Uterus (tissue), 4 donors: ENCODE measurements around the gene TFF2. TPM values are rescaled to one million over a fixed set of nuclear protein-coding genes. Genes with fewer than 3 reads are reported as not detected.

Source experiments
- DNase-seq, 2 donors: peaks; one replicate each; pipeline ENCODE4 v3.0.0-alpha.2; 2019 to 2020
- H3K27ac ChIP-seq, 2 donors: fragments of 200-600 bp; sonication (generic); 1 replicate in 1 of 2; 2 replicates in 1 of 2; pipeline ENCODE4 v1.5.1; 2016 to 2018
- H3K27me3 ChIP-seq, 2 donors: fragments of 200-600 bp; sonication (generic); one replicate each; pipeline ENCODE4 v1.5.1; 2018 to 2019; ENCODE audit warnings: control low read depth in 1 of 2
- H3K36me3 ChIP-seq, 2 donors: fragments of 200-600 bp; sonication (generic); one replicate each; pipeline ENCODE4 v1.5.1; 2019; ENCODE audit warnings: control low read depth in 1 of 2
- H3K4me1 ChIP-seq, 2 donors: fragments of 200-600 bp; sonication (generic); one replicate each; pipeline ENCODE4 v1.5.1; 2018 to 2019; ENCODE audit warnings: control low read depth in 1 of 2
- H3K4me3 ChIP-seq, 2 donors: fragments of 200-600 bp; sonication (generic); 1 replicate in 1 of 2; 2 replicates in 1 of 2; pipeline ENCODE4 v1.5.1; 2018 to 2019; ENCODE audit warnings: mild to moderate bottlenecking in 1 of 2
- H3K9me3 ChIP-seq, 2 donors: fragments of 200-600 bp; sonication (generic); one replicate each; pipeline ENCODE4 v1.5.1; 2019; ENCODE audit warnings: control low read depth in 1 of 2
- POLR2A ChIP-seq, 2 donors: fragments of 450-650 bp; IDR thresholded peaks; one replicate each; pipeline ENCODE4 v1.6.1; 2016; ENCODE audit warnings: antibody characterized with exemption in 2 of 2, mild to moderate bottlenecking in 1 of 2, moderate library complexity in 1 of 2
- intact Hi-C: fragments of 100-400 bp; cut with DNase I; formaldehyde crosslinking; loops from one replicate; pipeline ENCODE4 v1.15.1; 2023; ENCODE audit warnings: low total_unique reads
- total RNA-seq, 4 donors: library from RNA; depleted of rRNA in 3 of 4; stranded (reverse); fragments of >200 nt in 3 of 4; gene quantifications; one replicate each; pipeline versions ENCODE4 v1.1.0 to v1.2.4, GENCODE V29; 2014 to 2023
- TF ChIP-seq, protein P1 (sequence below), 4 experiments: fragments of 200-600 bp in 2 of 4; fragments of 450-650 bp in 2 of 4; sonication (generic) in 2 of 4; IDR thresholded peaks; one replicate each; pipeline ENCODE4 v1.5.1; 2016 to 2019; ENCODE audit warnings: antibody characterized with exemption in 4 of 4, mild to moderate bottlenecking in 2 of 4, moderate library complexity in 1 of 4
- donor health status: DM: yes; HTN: yes; CAD: no.

Gene TFF2
- total RNA-seq, 4 donors from 2014 or later = not detected

GRCh38 chr21:42317341-42317741 lies 33.5 kb downstream of the TFF2 start:
- intact Hi-C loops = no loop called here
- Histone ChIP-seq H3K27me3 (no peaks in the 10 kb centered on the region), H3K27ac (no peak overlapping the region), H3K4me3 (no peak overlapping the region), H3K9me3 (no peaks in the 10 kb centered on the region), H3K4me1 (no peaks in the 10 kb centered on the region), H3K36me3 (no peaks in the 10 kb centered on the region)
- peak in 1 of 2 donors; percentile 3 for DNase-seq
- TF ChIP-seq POLR2A (IDR thresholded peaks at IDR 0.05) = no peak

- Histone ChIP-seq H3K9me3 (no peaks in the 10 kb centered on the region), H3K4me1 (no peaks in the 10 kb centered on the region), H3K27ac (no peak overlapping the region), H3K36me3 (no peaks in the 10 kb centered on the region), H3K27me3 (no peaks in the 10 kb centered on the region), H3K4me3 (no peak overlapping the region)
- DNase-seq = peak in 1 of 2 donors; percentile 6
- intact Hi-C loops = no loop called here
- TF ChIP-seq, protein P1, sequence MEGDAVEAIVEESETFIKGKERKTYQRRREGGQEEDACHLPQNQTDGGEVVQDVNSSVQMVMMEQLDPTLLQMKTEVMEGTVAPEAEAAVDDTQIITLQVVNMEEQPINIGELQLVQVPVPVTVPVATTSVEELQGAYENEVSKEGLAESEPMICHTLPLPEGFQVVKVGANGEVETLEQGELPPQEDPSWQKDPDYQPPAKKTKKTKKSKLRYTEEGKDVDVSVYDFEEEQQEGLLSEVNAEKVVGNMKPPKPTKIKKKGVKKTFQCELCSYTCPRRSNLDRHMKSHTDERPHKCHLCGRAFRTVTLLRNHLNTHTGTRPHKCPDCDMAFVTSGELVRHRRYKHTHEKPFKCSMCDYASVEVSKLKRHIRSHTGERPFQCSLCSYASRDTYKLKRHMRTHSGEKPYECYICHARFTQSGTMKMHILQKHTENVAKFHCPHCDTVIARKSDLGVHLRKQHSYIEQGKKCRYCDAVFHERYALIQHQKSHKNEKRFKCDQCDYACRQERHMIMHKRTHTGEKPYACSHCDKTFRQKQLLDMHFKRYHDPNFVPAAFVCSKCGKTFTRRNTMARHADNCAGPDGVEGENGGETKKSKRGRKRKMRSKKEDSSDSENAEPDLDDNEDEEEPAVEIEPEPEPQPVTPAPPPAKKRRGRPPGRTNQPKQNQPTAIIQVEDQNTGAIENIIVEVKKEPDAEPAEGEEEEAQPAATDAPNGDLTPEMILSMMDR (IDR thresholded peaks at IDR 0.05) = no peak
- no peak for TF ChIP-seq POLR2A (IDR thresholded peaks at IDR 0.05)
Observed at GRCh38 chr21:42316891-42317290, 33.9 kb downstream of the TFF2 start.

DNA sequence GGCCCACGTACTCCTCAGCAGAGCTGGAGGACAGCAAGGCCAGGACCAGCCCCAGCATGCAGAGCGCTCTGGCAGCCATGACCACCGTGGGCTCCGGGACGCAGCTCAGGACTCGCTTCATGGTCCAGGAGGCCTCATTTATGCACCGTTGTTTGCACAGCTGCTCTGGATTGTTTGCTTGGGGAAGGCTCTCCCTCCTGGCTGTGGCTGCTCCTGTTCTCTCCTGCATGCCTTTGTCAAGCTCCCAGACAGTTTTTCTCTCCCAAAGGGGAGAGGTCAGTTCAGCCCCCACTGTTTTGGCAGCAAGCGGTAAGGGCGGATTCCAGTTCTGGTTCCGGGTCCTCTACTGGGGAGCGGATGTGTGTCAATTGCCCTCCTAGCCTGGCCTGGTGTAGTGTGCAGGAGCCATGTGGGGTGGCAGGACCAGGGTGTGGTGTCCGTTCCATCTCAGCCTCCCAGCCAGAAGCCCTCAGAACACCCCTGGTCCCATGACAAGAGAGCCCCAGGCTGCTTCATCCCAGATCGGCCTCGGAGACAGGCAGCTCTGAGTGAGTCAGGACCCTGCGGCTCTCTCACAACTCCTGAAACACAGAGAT lies 35.4 kb downstream of the TFF2 start, which contains the start of gene TFF3:
TFF3 (minus strand) TSS at position 114 of the 596 bp plus-strand sequence; CDS start at position 79, 35 bp downstream.
- Histone ChIP-seq H3K9me3 (no peaks in the 10 kb centered on the region), H3K36me3 (no peaks in the 10 kb centered on the region), H3K27ac (no peak within 1 kb of the TSS), H3K4me3 (no peak within 1 kb of the TSS), H3K4me1 (no peaks in the 10 kb centered on the region), H3K27me3 (no peaks in the 10 kb centered on the region)
- peak in 1 of 2 donors; percentile 23 for DNase-seq
- no peak for TF ChIP-seq POLR2A (IDR thresholded peaks at IDR 0.05)
- TF ChIP-seq, protein P1 (IDR thresholded peaks at IDR 0.05) = no peak
- intact Hi-C loops = no loop called here

- Histone ChIP-seq H3K4me3 (no peak overlapping the region), H3K9me3 (no peaks in the 10 kb centered on the region), H3K4me1 (peaks cover 0 to 2% of the 10 kb centered on the region in 2 donors), H3K36me3 (no peaks in the 10 kb centered on the region), H3K27ac (no peak overlapping the region), H3K27me3 (no peaks in the 10 kb centered on the region)
- intact Hi-C loops = no loop called here
- DNase-seq = peak in 1 of 2 donors; percentile 1
- TF ChIP-seq POLR2A (IDR thresholded peaks at IDR 0.05) = no peak
- TF ChIP-seq, protein P1 (IDR thresholded peaks at IDR 0.05) = no peak
Observed at GRCh38 chr21:42314616-42315295, 36.0 kb downstream of the TFF2 start.

DNA sequence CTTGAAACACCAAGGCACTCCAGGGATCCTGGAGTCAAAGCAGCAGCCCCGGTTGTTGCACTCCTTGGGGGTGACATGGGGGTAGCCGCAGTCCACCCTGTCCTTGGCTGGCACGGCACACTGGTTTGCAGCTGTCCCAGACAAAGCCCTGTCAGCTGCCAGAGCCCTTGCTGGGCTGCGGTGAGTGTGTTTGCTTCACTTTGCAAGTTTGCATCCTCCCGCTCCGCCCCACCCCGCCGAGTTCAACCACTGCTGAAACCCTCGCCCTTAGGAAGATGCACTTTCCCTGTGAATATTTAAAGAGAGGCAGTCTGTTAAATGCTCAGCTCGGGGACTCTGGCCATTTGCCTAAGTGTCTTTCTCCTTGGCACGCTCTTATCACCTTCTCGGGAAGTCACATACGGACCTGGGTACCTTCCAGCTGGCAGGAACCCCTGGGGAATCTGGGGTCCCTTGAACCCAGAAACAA lies 37.3 kb downstream of the TFF2 start:
- no peaks in the 10 kb centered on the region for H3K27me3 ChIP-seq
- no peaks in the 10 kb centered on the region for H3K9me3 ChIP-seq
- no peak overlapping the region for H3K4me3 ChIP-seq
- DNase-seq = no peak
- intact Hi-C loops = no loop called here
- H3K27ac ChIP-seq = no peak overlapping the region
- TF ChIP-seq, protein P1 (IDR thresholded peaks at IDR 0.05) = no peak
- TF ChIP-seq POLR2A (IDR thresholded peaks at IDR 0.05) = no peak
- H3K4me1 ChIP-seq = peaks cover 0 to 4% of the 10 kb centered on the region in 2 donors
- no peaks in the 10 kb centered on the region for H3K36me3 ChIP-seq
